ENCODE data around the gene FTO. TPM values are rescaled to one million over a fixed set of nuclear protein-coding genes. Genes with fewer than 3 reads are reported as not detected.

The FTO gene
- total and polyA plus RNA-seq, 2 donors from 2014 or later = 22.3 to 116 TPM

DNA sequence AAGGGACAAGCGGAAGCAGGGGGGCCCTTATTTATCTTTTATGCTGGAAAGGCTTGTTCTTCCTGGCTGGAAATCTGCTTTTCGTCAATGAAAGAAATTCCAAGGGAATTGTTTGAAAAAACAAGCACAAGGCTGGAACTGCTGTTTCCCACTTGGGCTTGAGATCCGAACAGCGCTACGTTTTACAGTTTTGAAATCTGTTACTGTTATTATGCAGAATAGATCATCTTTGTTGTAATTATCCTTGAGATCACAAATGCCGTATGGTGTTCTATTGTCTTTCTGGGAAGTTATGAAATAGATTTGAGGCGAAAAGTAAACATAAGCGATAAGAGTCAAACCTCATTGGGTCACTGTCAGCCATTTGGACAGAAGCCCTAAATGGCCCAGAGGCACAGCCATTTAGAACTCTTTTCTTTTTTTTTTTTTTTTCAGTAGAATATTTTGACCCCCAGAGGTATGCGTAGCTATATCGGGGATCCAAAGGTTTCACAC, 359.4 kb downstream of the FTO start:
- Histone ChIP-seq H3K36me3 (ENCODE audit: control insufficient read depth in 2 of 3, insufficient read depth in 3 of 3, low read length in 3 of 3) (no peaks in the 10 kb centered on the region), H3K4me3 (ENCODE audit: low read length in 3 of 3) (no peak overlapping the region), H3K27ac (ENCODE audit: low read depth in 2 of 2, low read length in 2 of 2) (no peak overlapping the region), H3K9me3 (ENCODE audit: control insufficient read depth in 2 of 3, insufficient read depth in 1 of 3, low read length in 3 of 3) (no peaks in the 10 kb centered on the region), H3K4me1 (ENCODE audit: control insufficient read depth in 2 of 3, insufficient read depth in 2 of 3, low read depth in 1 of 3, low read length in 3 of 3) (peaks cover 0 to 5% (median 4%) of the 10 kb centered on the region in 3 donors), H3K9ac (ENCODE audit: low read length in 3 of 3) (no peak overlapping the region), H3K27me3 (ENCODE audit: control insufficient read depth, insufficient read depth, low read length) (no peaks in the 10 kb centered on the region)
- FAIRE-seq (no peak), DNase-seq (no peak)
- TF ChIP-seq, protein P1, sequence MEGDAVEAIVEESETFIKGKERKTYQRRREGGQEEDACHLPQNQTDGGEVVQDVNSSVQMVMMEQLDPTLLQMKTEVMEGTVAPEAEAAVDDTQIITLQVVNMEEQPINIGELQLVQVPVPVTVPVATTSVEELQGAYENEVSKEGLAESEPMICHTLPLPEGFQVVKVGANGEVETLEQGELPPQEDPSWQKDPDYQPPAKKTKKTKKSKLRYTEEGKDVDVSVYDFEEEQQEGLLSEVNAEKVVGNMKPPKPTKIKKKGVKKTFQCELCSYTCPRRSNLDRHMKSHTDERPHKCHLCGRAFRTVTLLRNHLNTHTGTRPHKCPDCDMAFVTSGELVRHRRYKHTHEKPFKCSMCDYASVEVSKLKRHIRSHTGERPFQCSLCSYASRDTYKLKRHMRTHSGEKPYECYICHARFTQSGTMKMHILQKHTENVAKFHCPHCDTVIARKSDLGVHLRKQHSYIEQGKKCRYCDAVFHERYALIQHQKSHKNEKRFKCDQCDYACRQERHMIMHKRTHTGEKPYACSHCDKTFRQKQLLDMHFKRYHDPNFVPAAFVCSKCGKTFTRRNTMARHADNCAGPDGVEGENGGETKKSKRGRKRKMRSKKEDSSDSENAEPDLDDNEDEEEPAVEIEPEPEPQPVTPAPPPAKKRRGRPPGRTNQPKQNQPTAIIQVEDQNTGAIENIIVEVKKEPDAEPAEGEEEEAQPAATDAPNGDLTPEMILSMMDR (IDR thresholded peaks at IDR 0.05; ENCODE audit: borderline replicate concordance, extremely low read depth, insufficient read depth) = no peak
- intact Hi-C loops (cut with DNase I) = no loop called here

DNA sequence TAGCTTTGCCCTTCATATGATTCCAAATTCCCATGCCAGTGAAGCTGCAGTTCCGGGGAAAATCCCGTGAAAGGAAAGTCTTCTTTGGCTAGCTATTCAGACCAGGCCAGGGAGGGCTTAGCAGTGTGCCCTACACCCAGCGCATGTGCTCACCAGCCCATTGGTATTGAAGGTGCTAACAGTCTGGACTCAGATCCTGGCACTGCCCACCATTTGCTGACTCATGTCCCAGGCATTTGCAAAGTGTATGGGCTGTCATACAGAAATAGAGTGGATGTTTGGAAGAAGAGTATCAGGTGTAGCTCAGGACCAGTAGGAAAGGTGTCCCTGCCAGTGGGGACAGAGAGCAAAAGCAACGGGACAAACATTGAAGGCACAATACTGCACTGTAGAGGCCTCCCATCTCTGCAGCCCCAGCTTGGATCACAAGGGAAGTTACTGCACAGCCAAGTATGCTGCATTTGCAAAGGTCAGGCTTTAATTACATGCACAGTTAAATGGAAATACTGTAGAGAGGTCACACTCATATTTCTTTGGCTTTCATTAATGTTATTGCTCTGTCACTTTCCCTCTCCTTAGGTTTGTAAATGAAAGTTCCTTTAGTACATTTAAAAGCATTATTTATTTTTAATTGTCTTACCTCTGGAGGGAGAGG, 362.6 kb downstream of the FTO start:
- H3K27ac ChIP-seq (ENCODE audit: low read depth in 2 of 2, low read length in 2 of 2) = no peak overlapping the region
- no peaks in the 10 kb centered on the region for H3K27me3 ChIP-seq (ENCODE audit: control insufficient read depth, insufficient read depth, low read length)
- H3K36me3 ChIP-seq (ENCODE audit: control insufficient read depth in 2 of 3, insufficient read depth in 3 of 3, low read length in 3 of 3) = no peaks in the 10 kb centered on the region
- intact Hi-C loops (cut with DNase I) = no loop called here
- H3K9me3 ChIP-seq (ENCODE audit: control insufficient read depth in 2 of 3, insufficient read depth in 1 of 3, low read length in 3 of 3) = no peaks in the 10 kb centered on the region
- DNase-seq = peak in 2 of 5 donors; percentile 57 to 72
- H3K4me1 ChIP-seq (ENCODE audit: control insufficient read depth in 2 of 3, insufficient read depth in 2 of 3, low read depth in 1 of 3, low read length in 3 of 3) = peaks cover 0 to 5% (median 4%) of the 10 kb centered on the region in 3 donors
- TF ChIP-seq, protein P1 (IDR thresholded peaks at IDR 0.05; ENCODE audit: borderline replicate concordance, extremely low read depth, insufficient read depth) = no peak
- no peak overlapping the region for H3K4me3 ChIP-seq (ENCODE audit: low read length in 3 of 3)
- no peak for FAIRE-seq
- H3K9ac ChIP-seq (ENCODE audit: low read length in 3 of 3) = no peak overlapping the region

DNA sequence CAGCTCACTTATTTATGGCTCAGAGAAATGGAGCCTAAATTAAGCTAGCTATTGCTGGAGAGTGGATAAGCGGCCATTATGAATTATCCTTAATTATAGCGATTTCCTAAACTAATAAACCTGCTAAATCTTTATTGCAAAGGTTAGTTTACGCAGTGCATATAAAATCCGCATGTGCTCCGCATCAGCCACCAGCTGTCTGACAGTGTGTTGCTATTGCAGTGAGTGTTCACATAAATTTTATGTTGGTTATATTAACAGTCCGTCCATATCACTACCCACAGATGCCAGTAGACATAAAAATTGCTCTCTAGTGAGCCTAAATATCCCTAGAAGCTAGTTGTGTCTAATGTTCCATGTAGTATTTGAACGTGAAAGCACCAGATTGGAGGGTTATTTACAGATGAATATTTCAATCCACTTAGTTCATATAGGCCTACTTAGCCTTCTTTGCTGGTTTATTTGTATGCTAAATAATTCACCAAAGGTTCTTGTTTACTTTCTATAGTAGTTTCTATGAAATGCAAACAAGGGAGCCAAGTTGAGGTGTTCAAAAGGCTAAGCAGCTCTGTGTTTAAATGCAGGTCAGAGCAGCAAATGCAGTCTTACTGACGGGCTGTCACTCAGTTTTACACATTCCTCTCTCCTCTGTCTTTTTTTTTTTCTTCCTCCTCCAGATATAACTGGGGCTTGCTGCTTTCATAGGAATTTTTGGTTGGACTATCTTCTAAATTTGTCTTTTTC, 363.5 kb downstream of the FTO start:
- Histone ChIP-seq H3K4me1 (ENCODE audit: control insufficient read depth in 2 of 3, insufficient read depth in 2 of 3, low read depth in 1 of 3, low read length in 3 of 3) (peaks cover 0 to 5% (median 4%) of the 10 kb centered on the region in 3 donors), H3K27ac (ENCODE audit: low read depth in 2 of 2, low read length in 2 of 2) (no peak overlapping the region), H3K36me3 (ENCODE audit: control insufficient read depth in 2 of 3, insufficient read depth in 3 of 3, low read length in 3 of 3) (no peaks in the 10 kb centered on the region), H3K9me3 (ENCODE audit: control insufficient read depth in 2 of 3, insufficient read depth in 1 of 3, low read length in 3 of 3) (no peaks in the 10 kb centered on the region), H3K9ac (ENCODE audit: low read length in 3 of 3) (no peak overlapping the region), H3K27me3 (ENCODE audit: control insufficient read depth, insufficient read depth, low read length) (no peaks in the 10 kb centered on the region), H3K4me3 (ENCODE audit: low read length in 3 of 3) (no peak overlapping the region)
- TF ChIP-seq, protein P1 (IDR thresholded peaks at IDR 0.05; ENCODE audit: borderline replicate concordance, extremely low read depth, insufficient read depth) = no peak
- DNase-seq (peak in 2 of 5 donors; percentile 61 to 72), FAIRE-seq (no peak)
- intact Hi-C loops (cut with DNase I) = no loop called here

All from kidney (tissue), 14 donors.